ENCODE data around the gene USP24.
"Not testable (repeated sequence)": the region's sequence is repeated elsewhere in the genome, so short reads cannot be mapped to it uniquely, and the experiment has no call there.

USP24 gene

DNA sequence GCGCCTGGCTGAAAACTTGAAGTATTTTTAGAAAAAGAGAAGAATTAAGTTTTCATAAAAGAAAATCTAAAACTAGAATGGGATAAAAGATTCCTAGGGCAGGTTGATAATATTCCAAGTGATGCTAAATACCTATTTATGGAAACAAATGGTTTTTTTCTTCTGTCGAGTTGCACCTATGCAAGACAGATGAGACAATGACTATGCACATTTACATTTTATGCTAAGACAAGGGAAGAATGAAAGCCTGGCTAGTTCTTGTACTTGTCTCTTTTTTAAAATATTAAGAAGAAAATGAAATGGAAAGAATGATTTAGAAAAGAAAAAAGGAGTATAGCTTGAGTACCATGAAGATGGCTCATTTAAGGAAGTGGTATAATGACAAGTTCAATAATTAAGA lies 24.4 kb upstream of the USP24 start:
- H3K27ac ChIP-seq: no peak overlapping the region

GRCh38 chr1:55235722-55236121 lies 20.6 kb upstream of the USP24 start:
- no peak overlapping the region for H3K27ac ChIP-seq
- TF ChIP-seq ZFX (IDR thresholded peaks at IDR 0.05): no peak
- no peak for TF ChIP-seq CTCF (conservative IDR thresholded peaks at IDR 0.05)

More for the DNA sequence above, 24.4 kb upstream of the USP24 start:
- TF ChIP-seq ZFX (IDR thresholded peaks at IDR 0.05) (no peak), CTCF (conservative IDR thresholded peaks at IDR 0.05) (no peak)

GRCh38 chr1:55234016-55234415 lies 18.9 kb upstream of the USP24 start:
- TF ChIP-seq ZFX (IDR thresholded peaks at IDR 0.05): no peak
- no peak overlapping the region for H3K27ac ChIP-seq

DNA sequence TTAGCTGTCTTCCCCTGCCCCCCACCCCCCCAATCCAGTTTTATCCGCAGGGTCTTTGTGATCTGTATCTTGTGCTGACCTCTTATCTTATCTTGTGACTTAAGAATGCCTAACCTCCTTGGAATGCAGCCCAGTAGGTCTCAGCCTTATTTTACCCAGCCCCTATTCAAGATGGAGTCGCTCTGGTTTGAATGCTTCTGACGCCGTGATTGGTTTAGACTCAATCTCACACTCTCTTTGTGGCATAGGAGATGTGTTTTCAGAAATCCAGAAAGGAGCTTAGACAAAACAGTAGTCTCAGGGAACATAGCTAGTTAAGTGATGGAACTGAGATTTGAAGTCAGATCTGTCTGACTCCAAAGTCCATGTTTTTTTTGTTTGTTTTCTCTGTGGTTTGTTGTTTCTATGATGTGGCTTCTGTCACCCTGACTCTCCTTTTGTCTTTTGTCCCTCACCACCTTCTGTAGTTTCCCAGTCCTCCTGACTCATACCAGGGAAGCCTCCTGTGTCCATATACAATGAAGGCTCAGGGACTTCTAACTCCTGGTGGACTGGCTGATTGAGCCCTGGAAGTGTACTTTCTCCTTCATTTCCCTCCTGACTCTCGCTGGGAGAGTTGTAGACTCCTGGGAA lies 18.1 kb upstream of the USP24 start:
- TF ChIP-seq ZFX (IDR thresholded peaks at IDR 0.05) (no peak), CTCF (conservative IDR thresholded peaks at IDR 0.05) (no peak)
- no peak overlapping the region for H3K27ac ChIP-seq

DNA sequence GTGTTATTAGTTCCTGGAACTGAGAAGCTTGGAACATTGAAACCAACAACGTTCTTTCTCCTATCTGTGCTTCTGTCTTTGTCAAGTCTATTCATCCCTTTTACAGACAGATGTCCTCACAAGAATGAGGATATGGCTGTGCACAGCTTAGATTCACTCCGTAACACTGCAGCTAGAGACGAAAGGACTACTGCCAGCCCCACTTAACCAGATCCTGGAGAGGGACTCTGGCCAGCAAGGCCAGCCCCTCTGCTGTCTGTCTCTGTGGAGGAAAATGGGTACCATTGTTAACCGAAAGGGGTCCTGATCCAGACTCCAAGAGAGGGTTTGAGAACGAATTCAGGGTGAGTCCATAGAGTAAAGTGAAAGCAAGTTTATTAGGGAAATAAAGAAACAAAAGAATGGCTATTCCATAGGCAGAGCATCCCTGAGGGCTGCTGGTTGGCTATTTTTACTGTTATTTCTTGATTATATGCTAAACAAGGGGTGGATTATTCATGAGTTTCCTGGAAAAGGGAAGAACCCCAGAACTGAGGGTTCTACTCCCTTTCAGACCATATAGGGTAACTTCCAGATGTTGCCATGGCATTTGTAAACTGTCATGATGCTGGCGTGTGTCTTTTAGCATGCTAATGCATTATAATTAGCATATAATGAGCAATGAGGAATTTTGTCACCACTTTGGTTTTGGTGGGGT lies 17.4 kb upstream of the USP24 start:
- TF ChIP-seq CTCF (conservative IDR thresholded peaks at IDR 0.05): no peak
- no peak for TF ChIP-seq ZFX (IDR thresholded peaks at IDR 0.05)
- H3K27ac ChIP-seq: no peak overlapping the region

- H3K27ac ChIP-seq: no peak overlapping the region
- no peak for TF ChIP-seq ZFX (IDR thresholded peaks at IDR 0.05)
- TF ChIP-seq CTCF (conservative IDR thresholded peaks at IDR 0.05): no peak
These were observed 16.6 kb upstream of the USP24 start for GRCh38 chr1:55231745-55232144.

GRCh38 chr1:55230659-55231058 lies 15.5 kb upstream of the USP24 start:
- no peak for TF ChIP-seq ZFX (IDR thresholded peaks at IDR 0.05)
- no peak for TF ChIP-seq CTCF (conservative IDR thresholded peaks at IDR 0.05)
- no peak overlapping the region for H3K27ac ChIP-seq

GRCh38 chr1:55229726-55230125 lies 14.6 kb upstream of the USP24 start:
- not testable (repeated sequence) for H3K27ac ChIP-seq

Measured in C4-2B (cell line).